Prostate gland (tissue), 2 donors: ENCODE results near the gene TAPBP.

ENCODE experiments used
- POLR2A ChIP-seq: fragments of 450-650 bp; IDR thresholded peaks from one replicate; pipeline ENCODE4 v1.6.1; 2016; ENCODE audit warnings: antibody characterized with exemption, mild to moderate bottlenecking
- POLR2AphosphoS5 ChIP-seq: sonication (generic); formaldehyde crosslinking; IDR thresholded peaks from one replicate; pipeline ENCODE4 v1.6.1; 2017; ENCODE audit warnings: antibody characterized with exemption
- TF ChIP-seq, protein P1 (sequence below), 4 experiments: fragments of 200-600 bp in 2 of 4; fragments of 450-650 bp in 2 of 4; sonication (generic) in 2 of 4; IDR thresholded peaks; 1 replicate in 3 of 4; 2 replicates in 1 of 4; pipeline ENCODE4 v1.5.1; 2016 to 2019; ENCODE audit warnings: antibody characterized with exemption in 4 of 4, mild to moderate bottlenecking in 2 of 4, moderate library complexity in 2 of 4

- TF ChIP-seq POLR2A (no peak), POLR2AphosphoS5 (no peak)
- TF ChIP-seq, protein P1, sequence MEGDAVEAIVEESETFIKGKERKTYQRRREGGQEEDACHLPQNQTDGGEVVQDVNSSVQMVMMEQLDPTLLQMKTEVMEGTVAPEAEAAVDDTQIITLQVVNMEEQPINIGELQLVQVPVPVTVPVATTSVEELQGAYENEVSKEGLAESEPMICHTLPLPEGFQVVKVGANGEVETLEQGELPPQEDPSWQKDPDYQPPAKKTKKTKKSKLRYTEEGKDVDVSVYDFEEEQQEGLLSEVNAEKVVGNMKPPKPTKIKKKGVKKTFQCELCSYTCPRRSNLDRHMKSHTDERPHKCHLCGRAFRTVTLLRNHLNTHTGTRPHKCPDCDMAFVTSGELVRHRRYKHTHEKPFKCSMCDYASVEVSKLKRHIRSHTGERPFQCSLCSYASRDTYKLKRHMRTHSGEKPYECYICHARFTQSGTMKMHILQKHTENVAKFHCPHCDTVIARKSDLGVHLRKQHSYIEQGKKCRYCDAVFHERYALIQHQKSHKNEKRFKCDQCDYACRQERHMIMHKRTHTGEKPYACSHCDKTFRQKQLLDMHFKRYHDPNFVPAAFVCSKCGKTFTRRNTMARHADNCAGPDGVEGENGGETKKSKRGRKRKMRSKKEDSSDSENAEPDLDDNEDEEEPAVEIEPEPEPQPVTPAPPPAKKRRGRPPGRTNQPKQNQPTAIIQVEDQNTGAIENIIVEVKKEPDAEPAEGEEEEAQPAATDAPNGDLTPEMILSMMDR (IDR thresholded peaks at IDR 0.05): no peak
Observed at GRCh38 chr6:33286946-33287914, 26.6 kb downstream of the TAPBP start.
